ENCODE results near the gene ARID3A.
A peak's percentile ranks its signal among the peaks of the same experiment; 100 is the strongest.

The ARID3A gene

GRCh38 chr19:1015782-1016646 lies 90.2 kb downstream of the ARID3A start:
- Histone ChIP-seq H3K27me3 (ENCODE audit: insufficient read depth, low read length, poor library complexity, severe bottlenecking) (peaks cover 4% of the 10 kb centered on the region), H3K9me2 (replicated peaks; ENCODE audit: low read depth, low read length) (no peaks in the 10 kb centered on the region), H4K20me1 (ENCODE audit: insufficient read depth, low read length, poor library complexity, severe bottlenecking) (peaks cover 75% of the 10 kb centered on the region), H3K9me3 (ENCODE audit: insufficient read depth, low read depth, low read length) (no peaks in the 10 kb centered on the region), H3K9ac (ENCODE audit: low read depth, low read length, poor library complexity, severe bottlenecking) (no peak overlapping the region), H3K4me3 (ENCODE audit: low read length, poor library complexity, severe bottlenecking) (no peak overlapping the region), H3F3A (ENCODE audit: low read depth) (no peaks in the 10 kb centered on the region), H3K4me2 (ENCODE audit: low read depth, low read length, poor library complexity, severe bottlenecking) (peak overlapping the region; percentile 97), H3K36me3 (ENCODE audit: insufficient read depth, low read length) (peaks cover 17% of the 10 kb centered on the region; the same call in 1 of the 2 replicates), H3K79me2 (ENCODE audit: insufficient read depth, low read length) (peaks cover 77% of the 10 kb centered on the region), H2AFZ (ENCODE audit: low read length) (no peak overlapping the region), H3K4me1 (ENCODE audit: insufficient read depth, low read length, poor library complexity, severe bottlenecking) (peaks cover 26% of the 10 kb centered on the region)
- no peak for TF ChIP-seq CTCF (conservative IDR thresholded peaks at IDR 0.05; ENCODE audit: low read length)
- TF ChIP-seq EZH2phosphoT487 (IDR thresholded peaks at IDR 0.05; ENCODE audit: borderline replicate concordance): no peak

GRCh38 chr19:1016647-1017114 lies 90.8 kb downstream of the ARID3A start:
- Histone ChIP-seq H3K4me3 (ENCODE audit: low read length, poor library complexity, severe bottlenecking) (peak overlapping the region; percentile 99), H3F3A (ENCODE audit: low read depth) (peaks cover 2% of the 10 kb centered on the region; the same call in 1 of the 2 replicates), H3K4me1 (ENCODE audit: insufficient read depth, low read length, poor library complexity, severe bottlenecking) (peaks cover 26% of the 10 kb centered on the region), H3K9me2 (replicated peaks; ENCODE audit: low read depth, low read length) (no peaks in the 10 kb centered on the region), H2AFZ (ENCODE audit: low read length) (no peak overlapping the region), H4K20me1 (ENCODE audit: insufficient read depth, low read length, poor library complexity, severe bottlenecking) (peaks cover 75% of the 10 kb centered on the region), H3K36me3 (ENCODE audit: insufficient read depth, low read length) (peaks cover 17% of the 10 kb centered on the region; the same call in 1 of the 2 replicates), H3K9ac (ENCODE audit: low read depth, low read length, poor library complexity, severe bottlenecking) (peak overlapping the region; percentile 97), H3K27me3 (ENCODE audit: insufficient read depth, low read length, poor library complexity, severe bottlenecking) (peaks cover 4% of the 10 kb centered on the region), H3K79me2 (ENCODE audit: insufficient read depth, low read length) (peaks cover 77% of the 10 kb centered on the region), H3K4me2 (ENCODE audit: low read depth, low read length, poor library complexity, severe bottlenecking) (peak overlapping the region; percentile 97), H3K9me3 (ENCODE audit: insufficient read depth, low read depth, low read length) (no peaks in the 10 kb centered on the region)
- no peak for TF ChIP-seq EZH2phosphoT487 (IDR thresholded peaks at IDR 0.05; ENCODE audit: borderline replicate concordance)
- no peak for TF ChIP-seq CTCF (conservative IDR thresholded peaks at IDR 0.05; ENCODE audit: low read length)

- peak overlapping the region; percentile 97 for H3K4me2 ChIP-seq (ENCODE audit: low read depth, low read length, poor library complexity, severe bottlenecking)
- peaks cover 73% of the 10 kb centered on the region for H4K20me1 ChIP-seq (ENCODE audit: insufficient read depth, low read length, poor library complexity, severe bottlenecking)
- TF ChIP-seq EZH2phosphoT487 (IDR thresholded peaks at IDR 0.05; ENCODE audit: borderline replicate concordance) (no peak), CTCF (conservative IDR thresholded peaks at IDR 0.05; ENCODE audit: low read length) (no peak)
- peak overlapping the region; percentile 99 for H3K4me3 ChIP-seq (ENCODE audit: low read length, poor library complexity, severe bottlenecking)
- peaks cover 4% of the 10 kb centered on the region; the same call in 1 of the 2 replicates for H3F3A ChIP-seq (ENCODE audit: low read depth)
- peaks cover 13% of the 10 kb centered on the region; the same call in 1 of the 2 replicates for H3K36me3 ChIP-seq (ENCODE audit: insufficient read depth, low read length)
- H3K27me3 ChIP-seq (ENCODE audit: insufficient read depth, low read length, poor library complexity, severe bottlenecking): peaks cover 4% of the 10 kb centered on the region
- peaks cover 26% of the 10 kb centered on the region for H3K4me1 ChIP-seq (ENCODE audit: insufficient read depth, low read length, poor library complexity, severe bottlenecking)
- peaks cover 77% of the 10 kb centered on the region for H3K79me2 ChIP-seq (ENCODE audit: insufficient read depth, low read length)
- peak overlapping the region; percentile 97 for H3K9ac ChIP-seq (ENCODE audit: low read depth, low read length, poor library complexity, severe bottlenecking)
- H3K9me3 ChIP-seq (ENCODE audit: insufficient read depth, low read depth, low read length): no peaks in the 10 kb centered on the region
- no peak overlapping the region for H2AFZ ChIP-seq (ENCODE audit: low read length)
- no peaks in the 10 kb centered on the region for H3K9me2 ChIP-seq (replicated peaks; ENCODE audit: low read depth, low read length)
Measured at GRCh38 chr19:1017115-1017905, 91.5 kb downstream of the ARID3A start.

Measured in Loucy (cell line).